ENCODE results near the gene CRMP1.
"Not testable (repeated sequence)": the region's sequence is repeated elsewhere in the genome, so short reads cannot be mapped to it uniquely, and the experiment has no call there.

CRMP1 gene

DNA sequence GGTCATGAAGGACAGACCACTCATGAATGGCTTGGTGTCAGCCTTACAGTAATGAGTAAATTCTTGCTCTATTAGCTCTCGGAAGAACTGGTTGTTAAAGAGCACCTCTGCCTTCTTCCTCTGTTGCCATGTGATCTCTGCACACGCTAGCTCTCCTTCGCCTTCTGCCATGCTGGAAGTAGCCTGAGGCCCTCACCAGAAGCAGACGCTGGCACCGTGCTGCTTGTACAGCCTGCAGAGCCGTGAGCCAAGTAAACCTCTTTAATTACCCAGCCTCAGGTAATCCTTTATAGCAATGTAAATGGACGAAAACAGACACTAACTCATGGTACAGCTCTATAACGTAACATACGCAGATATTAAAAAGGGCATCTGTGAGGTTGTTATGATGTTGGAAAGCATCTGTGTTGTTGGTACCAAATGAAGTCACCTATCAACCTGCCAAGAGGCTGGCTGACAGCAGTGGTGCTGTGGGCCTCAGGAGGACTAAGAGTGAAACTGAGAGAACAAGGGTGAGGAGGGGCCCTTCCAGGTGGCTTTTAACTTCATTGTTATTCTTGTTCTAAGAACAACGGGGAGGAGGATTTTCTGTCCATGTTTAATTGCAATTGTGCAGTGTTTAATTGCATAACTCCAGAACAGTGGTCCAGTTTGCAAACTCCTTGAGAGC is 69.2 kb downstream of the CRMP1 start:
- DNase-seq (ENCODE audit: low read depth in 2 of 2), result no peak

DNA sequence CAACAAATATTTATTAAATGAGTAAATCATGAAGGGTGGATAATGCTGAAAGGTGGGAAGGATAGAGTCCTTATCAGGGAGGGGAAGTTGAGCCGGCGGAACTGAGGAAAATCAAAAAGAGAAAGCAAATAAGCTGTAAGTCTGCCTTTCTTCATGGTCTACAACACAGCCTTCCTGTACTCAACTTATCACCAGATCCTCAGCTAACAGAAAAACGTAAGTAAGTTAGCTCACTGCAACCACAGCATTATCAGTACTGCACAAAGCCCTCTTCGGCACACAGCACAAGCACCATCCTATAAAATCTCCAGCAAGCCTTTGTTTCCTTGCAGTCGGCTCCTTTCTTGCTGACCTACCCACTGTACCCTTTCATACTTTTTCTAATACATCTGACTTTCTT is 70.3 kb downstream of the CRMP1 start:
- no peak for DNase-seq (ENCODE audit: low read depth in 2 of 2)

DNA sequence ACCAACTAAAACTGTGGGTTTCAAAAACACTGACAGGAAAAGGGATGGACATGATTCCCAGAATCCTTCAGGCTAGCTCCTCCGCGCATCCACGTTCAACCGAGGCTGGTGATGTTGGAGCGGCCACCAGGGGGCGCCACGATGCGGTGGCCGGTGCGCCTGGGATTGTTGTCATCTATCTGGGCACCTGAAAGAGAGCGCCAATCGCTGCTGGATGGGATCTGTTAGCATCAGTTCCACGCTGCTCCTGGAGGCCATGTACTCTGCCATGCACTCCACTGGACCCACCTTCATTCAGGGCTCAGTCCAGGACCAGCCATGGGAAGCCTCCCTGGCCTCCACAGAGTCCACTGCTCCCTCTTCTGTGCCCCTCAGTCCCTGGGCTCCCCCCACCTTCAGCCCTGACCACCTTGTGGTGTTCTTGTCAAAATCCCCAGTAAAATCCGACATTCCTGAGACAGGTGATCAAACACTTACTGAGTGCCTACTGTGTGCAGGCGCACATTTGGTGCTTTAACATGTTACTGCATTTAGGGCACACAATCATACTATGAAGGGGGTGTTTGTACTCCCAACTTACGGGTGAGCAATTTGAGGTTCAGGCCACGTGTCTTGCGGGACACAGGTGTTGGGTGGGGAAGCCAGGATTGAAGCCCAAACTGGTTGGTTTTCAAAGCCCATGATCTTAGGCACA is 71.1 kb downstream of the CRMP1 start:
- no peak for DNase-seq (ENCODE audit: low read depth in 2 of 2)

DNA sequence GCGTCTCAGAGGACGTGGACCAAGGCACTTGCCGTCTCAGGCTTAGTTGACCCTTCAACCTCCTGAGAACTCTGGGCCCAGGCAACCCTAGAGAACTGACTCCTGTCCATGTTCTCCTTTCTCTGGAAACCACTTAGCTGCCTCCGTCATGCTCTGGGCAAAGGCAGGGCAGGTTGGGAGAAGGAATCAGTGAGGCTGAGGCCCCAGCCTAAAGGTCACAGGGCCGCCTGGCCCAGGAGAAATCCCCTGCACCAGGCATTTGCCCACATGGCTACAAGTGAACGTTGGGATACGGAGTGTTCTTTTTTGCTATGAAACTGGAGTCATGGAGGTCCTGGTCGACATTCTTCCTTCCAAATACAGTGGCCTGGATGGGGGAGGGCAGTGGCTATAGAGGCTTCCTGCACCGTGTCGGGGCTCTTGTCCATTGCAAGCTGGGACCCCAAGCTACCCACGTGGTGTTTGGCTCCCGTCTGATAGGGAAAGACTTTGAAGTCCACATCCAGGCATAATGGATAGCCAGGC is 76.0 kb downstream of the CRMP1 start:
- DNase-seq (ENCODE audit: low read depth in 2 of 2), result no peak

DNA sequence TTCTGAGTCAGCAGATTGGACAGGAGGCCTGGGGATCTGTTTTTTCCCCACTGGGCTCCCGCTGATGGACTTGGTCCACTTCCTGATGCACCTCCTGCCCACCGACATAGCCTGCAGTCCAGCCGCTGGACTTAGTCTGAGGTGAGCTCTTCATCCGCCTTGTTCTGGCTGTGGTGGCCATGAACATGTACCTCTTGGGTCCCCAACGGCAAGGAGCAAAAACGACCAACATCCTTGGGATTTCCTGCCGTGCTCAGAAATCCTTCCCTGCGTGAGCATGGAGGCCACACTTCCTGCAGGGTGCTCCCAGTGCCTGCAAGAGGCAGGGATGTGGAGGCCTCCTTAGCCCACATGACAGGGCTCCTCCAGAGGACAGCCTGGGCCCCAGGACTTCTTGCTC is 76.8 kb downstream of the CRMP1 start:
- no peak for DNase-seq (ENCODE audit: low read depth in 2 of 2)

DNA sequence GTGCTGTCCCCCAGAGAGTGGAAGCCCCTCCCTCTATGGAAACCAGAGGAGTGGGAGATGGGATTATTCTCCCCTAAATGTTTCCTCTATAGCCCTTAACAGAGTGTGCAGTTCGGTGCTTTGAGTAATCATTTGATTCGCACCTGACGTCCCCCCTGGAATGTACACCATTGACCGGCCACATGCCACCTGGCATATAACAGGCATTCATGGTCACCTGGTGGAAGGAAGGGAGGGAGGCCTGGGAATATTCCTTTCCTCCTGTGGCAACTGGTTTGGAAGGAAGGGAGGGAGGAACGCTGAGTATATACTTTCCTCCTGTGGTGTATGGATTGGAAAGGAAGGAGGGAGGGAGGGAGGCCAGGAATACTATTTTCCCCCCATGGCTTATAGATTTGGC is 77.2 kb downstream of the CRMP1 start:
- no peak for DNase-seq (ENCODE audit: low read depth in 2 of 2)

DNA sequence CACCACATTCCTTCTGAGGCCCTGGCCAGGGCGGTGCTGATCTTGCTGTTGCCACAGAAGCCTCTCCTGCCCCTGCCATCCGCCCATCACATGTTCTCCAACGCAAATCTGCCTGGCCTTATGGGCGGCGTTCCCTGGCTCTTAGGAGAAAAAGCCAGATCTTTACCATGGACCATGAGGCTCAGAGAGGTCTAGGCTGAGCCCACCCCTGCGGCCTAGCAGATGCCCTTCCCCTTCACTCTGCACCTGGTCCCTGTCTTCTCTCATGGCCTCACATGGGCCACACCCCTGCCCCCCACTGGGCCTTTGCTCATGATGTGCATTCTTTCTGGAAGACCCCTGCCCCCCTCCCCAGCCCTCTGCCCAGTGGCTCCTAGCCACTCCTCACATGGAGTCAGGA is 78.5 kb downstream of the CRMP1 start:
- DNase-seq (ENCODE audit: low read depth in 2 of 2), result no peak

DNA sequence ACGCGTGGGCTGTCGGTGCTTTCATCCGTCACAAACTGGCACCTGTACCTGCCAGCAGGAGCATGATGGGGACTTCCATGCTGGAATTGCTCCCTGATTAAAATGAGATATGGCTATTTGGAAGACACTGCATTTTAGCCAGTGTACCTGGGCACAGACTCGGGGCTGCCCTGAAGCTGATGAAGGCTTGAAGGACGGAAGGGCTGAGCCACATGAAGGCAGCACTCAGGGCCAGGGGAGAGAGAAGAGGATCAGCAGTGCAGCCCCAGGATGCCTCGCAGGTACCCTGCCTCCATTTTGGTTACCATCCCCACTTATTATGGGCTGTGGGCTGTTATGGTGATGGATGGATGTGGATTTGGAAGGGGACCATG is 79.0 kb downstream of the CRMP1 start:
- DNase-seq (ENCODE audit: low read depth in 2 of 2), result no peak

DNA sequence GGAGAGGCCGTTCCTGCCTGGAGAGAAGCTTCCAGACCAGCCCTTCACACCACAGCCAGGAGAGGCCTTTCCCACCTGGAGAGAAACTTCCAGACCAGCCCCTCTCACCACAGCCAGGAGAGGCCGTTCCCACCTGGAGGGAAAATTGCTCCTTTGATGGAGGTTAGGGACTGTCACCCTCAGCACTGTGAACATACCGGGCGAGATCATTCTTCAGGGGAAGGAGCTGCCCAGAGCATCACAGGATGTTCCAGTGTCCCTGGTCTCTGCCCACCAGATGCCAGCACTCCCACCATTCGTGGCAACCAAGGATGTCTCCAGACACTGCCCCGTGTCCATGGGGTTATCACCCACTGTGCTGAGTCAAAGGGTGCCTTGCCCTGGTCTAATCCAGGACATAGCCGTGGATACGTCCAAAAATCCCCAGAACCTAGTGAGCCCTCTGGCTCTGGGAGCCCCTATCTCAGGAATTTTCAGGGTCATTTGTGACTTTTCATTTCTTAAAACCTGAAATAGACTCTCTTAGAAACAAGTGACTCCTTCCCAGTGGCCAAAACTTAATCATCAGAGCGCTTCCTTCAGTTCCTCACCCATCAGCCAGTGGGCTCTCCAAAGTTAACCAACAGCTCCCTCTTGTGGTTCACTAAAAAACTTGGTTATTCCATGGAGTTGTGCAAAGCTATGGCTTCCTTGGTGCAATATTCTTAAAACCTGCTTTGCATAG is 80.2 kb downstream of the CRMP1 start:
- no peak for DNase-seq (ENCODE audit: low read depth in 2 of 2)

DNA sequence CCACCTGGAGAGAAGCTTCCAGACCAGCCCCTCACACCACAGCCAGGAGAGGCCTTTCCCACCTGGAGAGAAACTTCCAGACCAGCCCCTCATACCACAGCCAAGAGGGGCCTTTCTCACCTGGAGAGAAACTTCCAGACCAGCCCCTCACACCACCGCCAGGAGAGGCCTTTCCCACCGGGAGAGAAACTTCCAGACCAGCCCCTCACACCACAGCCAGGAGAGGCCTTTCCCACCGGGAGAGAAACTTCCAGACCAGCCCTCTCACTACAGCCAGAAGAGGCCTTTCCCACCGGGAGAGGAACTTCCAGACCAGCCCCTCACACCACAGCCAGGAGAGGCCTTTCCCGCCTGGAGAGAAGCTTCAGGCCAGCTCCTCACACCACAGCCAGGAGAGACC is 80.8 kb downstream of the CRMP1 start:
- not testable (repeated sequence) for DNase-seq (ENCODE audit: low read depth in 2 of 2)

DNA sequence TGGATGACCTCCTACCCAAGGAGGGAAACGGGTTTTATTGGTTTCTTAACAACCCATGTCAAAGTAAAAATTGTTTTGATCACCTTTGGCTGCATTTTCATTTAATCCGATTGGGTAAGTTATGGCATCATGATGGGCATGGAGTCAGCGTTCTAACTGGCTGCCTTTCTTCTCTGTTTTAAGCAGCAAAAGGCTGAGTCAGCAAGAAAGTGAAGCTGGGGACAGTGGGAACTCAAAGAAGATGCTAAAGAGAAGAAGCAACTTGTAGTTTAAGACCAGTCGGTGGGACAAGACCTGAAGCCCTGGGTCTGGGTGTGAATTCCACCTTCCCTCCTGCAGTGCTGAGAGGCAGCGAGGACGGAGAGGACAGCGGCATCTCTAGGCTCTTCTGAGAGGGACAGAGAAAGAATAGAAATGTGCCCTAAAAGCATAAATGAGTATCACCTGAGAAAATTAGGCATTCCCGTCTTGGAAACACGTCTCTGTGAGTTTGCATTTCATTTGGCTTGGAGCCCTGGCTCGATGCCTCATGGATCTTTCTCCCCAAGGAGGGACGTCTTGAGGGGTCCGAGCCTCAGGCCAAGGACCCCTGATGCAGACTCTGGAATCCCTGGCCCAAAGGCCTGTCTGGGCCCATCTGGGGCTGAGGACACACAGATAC is 82.0 kb downstream of the CRMP1 start:
- no peak for DNase-seq (ENCODE audit: low read depth in 2 of 2)

DNA sequence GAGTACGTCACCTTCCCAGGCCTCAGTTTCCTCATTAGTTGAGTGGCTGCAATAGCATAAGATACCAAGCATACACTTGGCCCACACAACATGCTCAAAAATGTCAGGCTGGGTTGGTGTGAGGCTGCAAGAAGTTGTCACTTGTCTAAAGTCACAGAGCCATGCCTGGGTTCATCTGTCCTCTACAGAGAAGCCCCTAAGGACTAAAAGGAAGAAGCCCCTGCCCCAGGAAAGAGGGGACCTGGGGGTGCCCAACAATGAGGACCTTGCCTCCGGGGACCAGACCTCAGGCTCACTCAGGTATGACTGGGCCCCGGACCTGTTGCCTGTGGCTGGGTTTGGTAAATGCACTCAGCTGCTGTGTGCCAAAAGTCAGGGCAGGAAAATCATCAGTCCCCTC is 82.7 kb downstream of the CRMP1 start:
- DNase-seq (ENCODE audit: low read depth in 2 of 2), result no peak

DNA sequence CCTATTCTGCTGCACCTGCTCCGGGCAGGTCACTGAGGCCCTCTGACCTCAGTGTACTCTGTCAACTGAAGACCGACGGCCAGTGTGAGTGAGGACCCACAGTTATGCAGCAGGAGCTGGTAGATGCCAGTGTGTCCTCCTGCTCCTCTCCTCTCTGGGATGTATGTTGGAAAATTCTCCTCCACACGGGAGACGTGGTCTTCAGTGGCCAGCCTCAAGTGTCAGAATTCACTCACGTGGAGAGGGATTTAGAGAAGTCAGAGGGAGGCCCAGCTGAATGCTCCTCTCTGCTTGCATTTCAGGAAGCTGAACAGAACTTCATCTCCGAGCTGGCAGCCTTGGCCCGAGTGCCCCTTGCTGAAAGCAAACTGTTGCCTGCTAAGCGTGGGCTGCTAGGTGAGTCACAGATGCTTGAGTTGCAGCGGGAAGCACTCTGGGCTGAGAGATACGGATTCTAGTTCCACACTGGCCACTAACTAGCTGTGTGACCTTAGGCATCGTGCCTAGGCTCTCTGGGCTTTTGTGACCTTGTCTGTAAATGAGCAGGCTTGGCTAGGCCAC is 83.6 kb downstream of the CRMP1 start:
- no peak for DNase-seq (ENCODE audit: low read depth in 2 of 2)

DNA sequence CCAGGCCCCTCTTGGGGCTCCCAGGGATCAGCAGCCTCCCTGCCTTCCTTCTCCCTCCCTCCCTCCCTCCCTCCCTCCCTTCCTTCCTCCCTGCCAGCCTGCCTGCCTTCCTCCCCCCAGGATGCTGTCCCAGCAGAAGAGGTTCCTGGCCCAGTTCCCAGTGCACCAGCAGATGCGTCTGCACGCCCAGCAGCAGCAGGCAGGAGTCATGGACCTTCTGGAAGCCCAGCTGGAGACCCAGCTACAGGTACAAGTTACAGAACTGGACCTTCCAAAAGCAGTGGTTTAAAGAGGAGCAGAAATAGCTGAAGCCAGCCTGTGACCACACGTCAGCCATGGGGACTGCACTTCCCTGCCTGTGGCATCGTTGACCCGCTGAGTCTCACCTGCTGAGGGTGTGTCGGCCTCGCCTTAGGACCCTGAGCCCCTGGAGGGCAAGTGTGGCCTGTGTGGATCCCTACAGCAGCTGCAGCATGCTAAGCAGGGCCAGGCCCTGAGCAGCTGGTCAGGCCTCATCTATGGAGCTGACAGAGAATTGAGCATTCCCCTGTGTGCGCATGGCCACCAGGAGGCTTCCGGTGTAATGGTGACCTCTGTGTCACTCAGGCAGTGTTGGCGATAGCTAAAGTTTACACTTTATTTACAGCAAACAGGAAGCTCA is 84.7 kb downstream of the CRMP1 start:
- DNase-seq (ENCODE audit: low read depth in 2 of 2), result no peak

DNA sequence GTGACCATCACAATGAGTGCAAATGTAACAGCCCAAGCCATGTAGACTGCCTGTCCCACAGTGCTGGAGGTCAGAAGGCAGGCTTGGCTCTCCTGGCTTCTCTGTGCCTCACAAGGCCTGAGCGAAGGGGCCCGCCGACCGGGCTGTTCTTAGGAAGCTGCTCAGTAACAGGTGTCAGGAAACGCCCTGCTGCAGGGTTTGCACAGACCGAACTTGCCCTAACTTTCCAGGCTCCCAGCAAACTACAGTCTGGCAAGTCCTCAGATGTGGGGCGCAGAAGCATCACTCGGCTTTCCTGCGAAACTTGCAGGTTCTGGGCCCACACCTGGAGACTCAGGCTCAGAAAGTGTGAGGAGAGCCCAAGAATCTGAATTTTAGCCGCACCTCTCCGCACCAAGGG is 87.6 kb downstream of the CRMP1 start:
- no peak for DNase-seq (ENCODE audit: low read depth in 2 of 2)

DNA sequence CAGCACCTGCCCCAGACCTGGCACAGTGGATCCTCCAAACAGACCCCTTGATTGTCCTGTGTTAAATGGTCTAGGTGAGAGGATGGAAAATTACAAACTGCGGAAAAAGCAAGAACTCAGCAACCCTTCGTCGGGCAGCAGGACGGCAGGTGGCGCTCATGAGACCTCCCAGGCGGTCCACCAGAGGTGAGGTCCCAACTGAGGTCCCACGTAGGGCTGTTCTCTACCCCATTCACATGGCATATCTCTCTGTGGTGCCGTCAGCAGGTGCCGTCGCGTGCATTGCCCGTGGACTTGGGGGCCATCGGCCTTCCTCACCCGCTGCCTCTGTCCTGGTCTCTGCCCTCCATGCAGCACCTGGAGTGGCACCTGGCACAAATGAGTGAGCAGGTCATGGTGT is 88.2 kb downstream of the CRMP1 start:
- DNase-seq (ENCODE audit: low read depth in 2 of 2), result no peak

DNA sequence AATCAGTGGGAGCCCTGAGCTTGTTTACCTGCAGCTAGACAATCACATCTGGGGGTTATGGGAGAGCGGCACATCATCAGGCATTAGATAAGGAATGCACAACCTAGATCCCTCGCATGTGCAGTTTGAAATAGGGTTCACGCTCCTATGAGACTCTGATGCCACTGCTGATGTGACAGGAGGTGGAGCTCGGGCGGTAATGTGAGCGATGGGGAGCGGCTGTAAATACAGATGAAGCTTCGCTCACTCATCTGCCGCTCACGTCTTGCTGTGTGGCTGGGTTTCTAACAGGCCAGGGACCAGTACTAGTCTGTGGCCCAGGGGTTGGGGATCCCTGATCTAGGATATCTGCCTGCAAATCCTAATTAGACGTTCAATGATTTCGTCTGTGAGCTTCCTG is 90.3 kb downstream of the CRMP1 start:
- DNase-seq (ENCODE audit: low read depth in 2 of 2), result no peak

DNA sequence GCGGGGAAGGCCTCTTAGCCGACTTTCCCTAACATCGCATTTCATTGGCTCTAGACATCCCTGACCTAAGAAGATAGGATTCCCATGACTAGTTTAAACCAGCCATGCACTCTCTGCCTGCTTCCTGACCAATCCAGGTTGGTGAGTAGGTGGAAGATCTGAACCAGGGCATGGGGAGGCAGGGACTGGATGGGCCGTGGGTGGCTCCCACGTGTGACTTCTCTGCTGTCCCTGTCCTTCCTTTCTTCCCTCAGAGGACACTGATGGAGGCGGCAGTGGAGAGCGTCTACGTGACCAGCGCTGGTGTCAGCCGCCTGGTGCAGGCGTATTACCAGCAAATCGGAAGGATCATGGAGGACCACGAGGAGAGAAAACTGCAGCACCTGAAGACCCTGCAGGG is 91.2 kb downstream of the CRMP1 start:
- no peak for DNase-seq (ENCODE audit: low read depth in 2 of 2)

DNA sequence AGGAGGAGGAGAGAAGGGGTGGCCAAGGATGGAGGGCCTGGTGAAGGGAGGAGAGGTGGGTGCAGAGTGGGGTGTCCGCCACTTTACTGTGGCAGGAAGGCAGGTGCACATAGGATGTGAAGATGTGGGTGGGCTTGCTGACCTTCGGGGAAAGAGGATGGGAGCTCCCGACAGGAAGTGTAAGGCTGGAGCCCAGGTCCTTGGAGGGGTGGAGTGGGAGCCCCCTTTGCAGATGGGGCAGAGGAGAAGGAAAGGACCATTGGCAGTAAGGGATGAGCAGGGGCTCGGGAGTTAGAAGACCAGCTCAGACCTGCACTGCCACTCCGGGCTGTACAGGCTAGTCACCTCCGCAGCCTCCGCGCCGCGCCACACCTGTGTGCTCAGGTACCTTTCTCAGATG is 92.4 kb downstream of the CRMP1 start:
- no peak for DNase-seq (ENCODE audit: low read depth in 2 of 2)

DNA sequence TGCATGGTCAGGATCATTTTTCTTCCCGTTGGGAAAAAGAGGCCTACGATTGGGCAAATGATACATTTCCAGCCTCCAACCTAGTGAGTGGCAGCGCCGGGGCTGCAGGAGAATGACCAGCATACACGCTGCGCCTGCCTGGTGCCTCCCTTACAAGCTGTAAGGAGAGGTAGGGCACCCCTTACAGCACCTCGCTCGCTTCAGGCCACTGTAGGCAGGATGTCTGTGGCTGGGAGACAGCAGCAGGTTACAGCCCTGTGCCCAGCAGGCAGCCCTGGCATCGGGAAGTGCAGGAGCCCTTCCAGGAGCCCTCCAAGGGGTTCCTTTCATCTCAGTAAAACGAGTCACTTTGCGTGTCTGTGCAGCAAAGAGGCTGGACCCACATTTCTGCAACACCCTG is 93.5 kb downstream of the CRMP1 start:
- no peak for DNase-seq (ENCODE audit: low read depth in 2 of 2)

DNA sequence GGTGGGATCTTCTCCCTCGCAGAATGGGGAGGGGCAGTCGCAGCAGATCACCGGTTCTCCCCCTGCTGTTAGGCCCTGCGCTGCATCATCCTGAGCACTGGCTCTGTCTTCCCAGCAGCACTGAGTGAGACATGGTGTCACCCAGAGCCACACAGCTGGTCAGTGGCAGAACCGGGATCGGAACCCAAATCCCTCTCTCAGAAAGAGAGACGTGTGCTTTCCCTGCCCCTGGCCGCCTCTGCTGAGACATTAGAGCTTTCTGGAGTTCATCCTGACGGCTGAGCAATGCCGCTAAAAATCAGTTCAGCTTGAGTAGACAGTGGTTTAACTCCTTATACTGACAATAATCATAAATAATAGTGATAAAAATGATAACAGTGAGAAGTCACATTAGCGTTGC is 93.9 kb downstream of the CRMP1 start:
- no peak for DNase-seq (ENCODE audit: low read depth in 2 of 2)

DNA sequence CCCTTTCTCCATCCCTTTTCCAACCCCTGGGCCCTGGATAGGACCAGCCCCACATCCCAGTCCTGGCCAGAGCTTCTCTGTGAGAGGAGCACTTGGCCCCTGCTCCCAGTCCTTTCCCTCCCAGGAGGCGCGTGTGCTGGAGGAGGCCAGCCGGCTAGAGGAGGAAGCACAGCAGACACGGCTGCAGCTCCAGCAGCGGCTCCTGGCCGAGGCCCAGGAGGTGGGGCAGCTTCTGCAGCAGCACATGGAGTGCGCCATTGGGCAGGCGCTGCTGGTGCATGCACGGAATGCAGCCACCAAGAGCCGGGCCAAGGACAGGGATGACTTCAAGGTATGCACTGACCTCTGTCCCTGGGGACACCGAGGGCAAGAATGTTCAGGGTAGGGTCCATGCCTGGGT is 94.4 kb downstream of the CRMP1 start:
- DNase-seq (ENCODE audit: low read depth in 2 of 2), result no peak
